Kidney (tissue), 14 donors: ENCODE results near the gene CD200. TPM values are rescaled to one million over a fixed set of nuclear protein-coding genes. Genes with fewer than 3 reads are reported as not detected.

Source experiments
- DNase-seq, 5 donors: peaks; one replicate each; pipeline ENCODE4 v3.0.0-alpha.2; 2013 to 2020
- FAIRE-seq: peaks from 2 replicates; lab custom pipeline; 2012; peaks lifted over from hg19 to GRCh38; lab: Jason Lieb, UNC
- H3K27ac ChIP-seq, 2 donors: one replicate each; pipeline ENCODE4 v1.7.0; 2013; ENCODE audit warnings: low read depth in 2 of 2, low read length in 2 of 2, inconsistent platforms in 1 of 2
- H3K27me3 ChIP-seq: one replicate; pipeline ENCODE4 v1.7.1; 2013; ENCODE audit warnings: low read length, inconsistent platforms; ENCODE audit not compliant: control insufficient read depth, insufficient read depth
- H3K36me3 ChIP-seq, 3 donors: one replicate each; pipeline versions ENCODE4 v1.7.0 to v1.7.1; 2013; ENCODE audit warnings: low read length in 3 of 3, control low read depth in 1 of 3, inconsistent platforms in 1 of 3; ENCODE audit not compliant: insufficient read depth in 3 of 3, control insufficient read depth in 2 of 3
- H3K4me1 ChIP-seq, 3 donors: one replicate each; pipeline versions ENCODE4 v1.7.0 to v1.7.1; 2013; ENCODE audit warnings: low read length in 3 of 3, inconsistent platforms in 1 of 3, low read depth in 1 of 3; ENCODE audit not compliant: control insufficient read depth in 2 of 3, insufficient read depth in 2 of 3
- H3K4me3 ChIP-seq, 3 donors: one replicate each; pipeline versions ENCODE4 v1.7.0 to v1.8.1; 2013; ENCODE audit warnings: low read length in 3 of 3, control low read depth in 1 of 3, inconsistent platforms in 1 of 3
- H3K9ac ChIP-seq, 3 donors: one replicate each; pipeline versions ENCODE4 v1.7.0 to v1.7.1; 2013; ENCODE audit warnings: low read length in 3 of 3, control low read depth in 1 of 3, inconsistent platforms in 1 of 3
- H3K9me3 ChIP-seq, 3 donors: one replicate each; pipeline versions ENCODE4 v1.7.0 to v1.7.1; 2013; ENCODE audit warnings: low read length in 3 of 3, control low read depth in 1 of 3, inconsistent platforms in 1 of 3; ENCODE audit not compliant: control insufficient read depth in 2 of 3, insufficient read depth in 1 of 3
- CTCF ChIP-seq: IDR thresholded peaks from 3 replicates; pipeline ENCODE4 v1.5.1; 2012; ENCODE audit warnings: mild to moderate bottlenecking, moderate library complexity, borderline replicate concordance; ENCODE audit not compliant: insufficient read depth; ENCODE audit errors: extremely low read depth
- intact Hi-C: fragments of 100-400 bp; cut with DNase I; formaldehyde crosslinking; loops from one replicate; pipeline ENCODE4 v1.11.1; 2022
- polyA plus RNA-seq: library from polyadenylated mRNA; stranded (reverse); fragments of 350-450 nt; fragmentation: Illumina TruSeq; extraction: RNeasy Lipid Tissue Mini Kit (QIAGEN cat#74804); gene quantifications from one replicate; pipeline ENCODE4 v1.2.3, GENCODE V29; 2014; ENCODE audit warnings: low read depth, low replicate concordance; ENCODE audit not compliant: insufficient read depth
- total RNA-seq: library from RNA; stranded (reverse); fragmentation: NEBNext Ultra II Directional; extraction: Animal tissue kit (Norgen Biotek cat#: 25700); gene quantifications from one replicate; pipeline ENCODE4 v1.2.1, GENCODE V29; 2021
- donor health status: control.
- donor health status: control.
- donor health status: control.
- donor health status: control.
- donor health status: control.
- donor health status: DM: yes; HTN: yes; CAD: no.
- donor health status: Normal renal cell carcinoma (clear cell type).

The CD200 gene
- total and polyA plus RNA-seq, 2 donors from 2014 or later, result 8.5 to 16.8 TPM

- intact Hi-C loops, result no loop called here
- DNase-seq (no peak), FAIRE-seq (peak; percentile 37)
- no peak overlapping the region for H3K4me3 ChIP-seq
- TF ChIP-seq CTCF, result no peak
- H3K9me3 ChIP-seq, result no peaks in the 10 kb centered on the region
- no peak overlapping the region for H3K27ac ChIP-seq
- H3K36me3 ChIP-seq, result no peaks in the 10 kb centered on the region
- H3K9ac ChIP-seq, result no peak overlapping the region
- H3K4me1 ChIP-seq, result peaks cover 0 to 6% (median 0%) of the 10 kb centered on the region in 3 donors
- H3K27me3 ChIP-seq, result no peaks in the 10 kb centered on the region
These were observed 27.6 kb downstream of the CD200 start for GRCh38 chr3:112360561-112360960.

GRCh38 chr3:112362221-112362620 is 29.3 kb downstream of the CD200 start:
- DNase-seq (peak in 1 of 5 donors; percentile 57), FAIRE-seq (no peak)
- Histone ChIP-seq H3K36me3 (no peaks in the 10 kb centered on the region), H3K27ac (no peak overlapping the region), H3K9me3 (no peaks in the 10 kb centered on the region), H3K4me1 (peaks cover 0 to 6% (median 0%) of the 10 kb centered on the region in 3 donors), H3K9ac (no peak overlapping the region), H3K4me3 (no peak overlapping the region), H3K27me3 (no peaks in the 10 kb centered on the region)
- intact Hi-C loops, result no loop called here
- TF ChIP-seq CTCF, result no peak

GRCh38 chr3:112364291-112364690 is 31.3 kb downstream of the CD200 start:
- Histone ChIP-seq H3K36me3 (no peaks in the 10 kb centered on the region), H3K9me3 (no peaks in the 10 kb centered on the region), H3K4me1 (peaks cover 0 to 4% (median 0%) of the 10 kb centered on the region in 3 donors), H3K4me3 (no peak overlapping the region), H3K9ac (no peak overlapping the region), H3K27ac (no peak overlapping the region), H3K27me3 (no peaks in the 10 kb centered on the region)
- FAIRE-seq, result no peak
- DNase-seq, result no peak
- no peak for TF ChIP-seq CTCF
- intact Hi-C loops, result no loop called here

GRCh38 chr3:112365035-112365434 is 32.1 kb downstream of the CD200 start:
- H3K9me3 ChIP-seq, result no peaks in the 10 kb centered on the region
- intact Hi-C loops, result no loop called here
- no peaks in the 10 kb centered on the region for H3K27me3 ChIP-seq
- peaks cover 0 to 4% (median 0%) of the 10 kb centered on the region in 3 donors for H3K4me1 ChIP-seq
- DNase-seq, result no peak
- H3K4me3 ChIP-seq, result no peak overlapping the region
- FAIRE-seq, result no peak
- no peak overlapping the region for H3K27ac ChIP-seq
- no peaks in the 10 kb centered on the region for H3K36me3 ChIP-seq
- TF ChIP-seq CTCF, result no peak
- no peak overlapping the region for H3K9ac ChIP-seq
